Stimulated activated CD8-positive, alpha-beta memory T cell treated with anti-CD3 and anti-CD28 coated beads, Interleukin-4, amount 100 ng/mL, for 24 hours (primary cell): ENCODE data around the gene RANBP1.

Source experiments
- DNase-seq: peaks from one replicate; pipeline ENCODE4 v3.0.0-alpha.2; 2020; ENCODE audit warnings: low read depth

RANBP1 gene

DNA sequence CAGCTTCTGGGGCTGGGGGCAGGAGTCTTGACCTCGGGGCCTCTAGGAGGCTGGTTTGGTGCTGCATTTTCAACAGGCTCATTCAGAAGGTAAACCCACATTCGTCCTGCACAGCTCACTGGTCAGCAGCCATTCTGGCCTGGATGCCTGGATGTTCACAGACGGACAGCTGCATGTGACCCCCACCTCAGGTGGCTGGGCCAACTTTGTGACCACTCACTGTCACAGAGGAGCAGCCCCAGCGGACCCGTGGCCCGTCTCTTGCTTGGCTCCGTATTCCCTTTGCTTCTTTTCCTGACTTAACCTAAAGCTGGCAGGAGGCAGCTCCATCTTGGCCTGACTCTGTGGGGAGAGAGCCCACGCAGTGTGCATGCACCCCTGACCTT, 27.6 kb upstream of the RANBP1 start:
- no peak for DNase-seq

DNA sequence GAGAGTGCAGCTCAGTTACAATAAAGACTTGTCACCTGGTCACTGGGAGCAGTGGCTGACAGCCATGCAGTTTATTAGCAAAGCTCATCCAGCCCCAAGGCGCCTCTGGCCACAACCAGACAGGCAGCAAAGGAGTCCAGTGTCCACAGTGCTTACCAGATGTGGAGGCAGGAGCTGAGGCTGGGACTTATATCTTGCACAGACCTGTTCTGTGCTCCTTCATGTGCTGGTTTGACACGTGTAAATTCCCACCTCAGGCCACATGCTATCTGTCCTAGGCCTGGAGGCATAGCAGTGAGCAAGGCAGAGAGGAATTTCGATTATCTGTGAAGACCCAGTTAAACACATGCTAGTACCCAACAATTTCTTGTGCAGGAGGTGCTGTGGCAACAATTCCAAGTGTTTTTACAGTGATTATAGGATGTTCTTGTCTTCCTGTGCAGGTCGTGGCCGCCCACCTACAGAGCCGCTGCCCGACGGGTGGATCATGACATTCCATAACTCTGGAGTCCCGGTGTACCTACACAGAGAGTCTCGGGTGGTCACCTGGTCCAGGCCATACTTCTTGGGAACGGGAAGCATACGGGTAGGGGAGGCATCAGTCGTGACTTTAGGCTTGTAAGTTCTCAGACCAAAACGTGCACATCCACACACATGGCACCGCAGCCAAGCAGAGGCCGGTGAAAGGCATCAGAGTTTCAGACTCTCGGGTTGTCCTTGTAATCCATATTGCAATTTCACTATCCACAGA, 26.5 kb upstream of the RANBP1 start:
- no peak for DNase-seq

DNA sequence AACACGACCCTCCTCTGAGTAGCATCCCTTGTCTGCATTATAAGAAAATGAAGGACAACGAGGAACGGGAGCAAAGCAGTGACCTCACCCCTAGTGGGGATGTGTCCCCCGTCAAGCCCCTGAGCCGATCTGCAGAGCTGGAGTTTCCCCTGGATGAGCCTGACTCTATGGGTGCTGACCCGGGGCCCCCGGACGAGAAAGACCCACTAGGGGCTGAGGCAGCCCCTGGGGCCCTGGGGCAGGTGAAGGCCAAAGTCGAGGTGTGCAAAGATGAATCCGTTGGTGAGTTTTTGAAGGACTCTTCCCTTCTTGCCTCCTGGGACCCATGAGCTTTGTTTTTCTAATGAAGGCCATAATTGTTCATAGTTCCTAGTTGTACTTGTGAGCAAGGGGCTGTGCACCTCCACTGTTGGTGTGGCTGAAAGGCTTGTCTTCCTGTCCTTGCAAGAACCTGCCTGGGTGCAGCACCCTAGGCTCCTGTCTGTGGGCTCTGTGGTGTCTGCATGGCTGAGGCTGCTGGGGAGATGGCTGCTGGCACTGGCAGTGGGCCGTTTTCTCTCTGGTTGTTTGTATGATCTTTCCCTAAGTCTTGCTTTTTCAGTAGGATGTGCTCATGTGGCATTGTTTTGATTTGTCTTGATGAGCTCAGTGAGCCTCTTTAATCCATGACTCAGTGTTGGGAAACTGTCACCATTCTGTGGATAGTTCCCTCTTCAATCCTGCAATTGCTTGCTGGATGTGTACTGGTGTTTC, 25.8 kb upstream of the RANBP1 start:
- no peak for DNase-seq

DNA sequence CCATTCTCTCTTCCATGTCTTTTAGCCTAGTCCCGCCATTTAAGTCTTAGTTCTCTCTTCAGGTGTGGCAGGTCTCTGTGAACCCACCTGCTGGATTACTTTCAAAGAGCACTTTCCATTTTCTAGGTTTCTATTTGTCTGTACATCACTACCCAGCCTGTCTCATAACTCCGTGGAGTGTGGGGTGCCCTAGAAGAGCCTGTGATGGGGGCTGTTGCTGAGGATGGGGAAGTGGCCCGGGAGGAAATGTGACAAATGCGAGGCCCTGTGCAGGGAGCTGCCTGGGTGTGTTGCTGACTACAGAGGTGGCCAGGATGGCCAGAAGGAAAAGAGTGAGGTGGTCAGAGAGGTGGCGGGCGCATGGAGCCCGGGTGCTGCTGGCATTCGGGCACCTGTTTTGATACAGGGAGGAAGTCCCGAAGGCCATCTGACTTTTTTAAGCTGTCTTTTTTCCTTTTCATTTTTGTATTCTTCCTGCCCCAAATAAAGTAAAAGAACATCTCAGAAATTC, 25.1 kb upstream of the RANBP1 start:
- no peak for DNase-seq

DNA sequence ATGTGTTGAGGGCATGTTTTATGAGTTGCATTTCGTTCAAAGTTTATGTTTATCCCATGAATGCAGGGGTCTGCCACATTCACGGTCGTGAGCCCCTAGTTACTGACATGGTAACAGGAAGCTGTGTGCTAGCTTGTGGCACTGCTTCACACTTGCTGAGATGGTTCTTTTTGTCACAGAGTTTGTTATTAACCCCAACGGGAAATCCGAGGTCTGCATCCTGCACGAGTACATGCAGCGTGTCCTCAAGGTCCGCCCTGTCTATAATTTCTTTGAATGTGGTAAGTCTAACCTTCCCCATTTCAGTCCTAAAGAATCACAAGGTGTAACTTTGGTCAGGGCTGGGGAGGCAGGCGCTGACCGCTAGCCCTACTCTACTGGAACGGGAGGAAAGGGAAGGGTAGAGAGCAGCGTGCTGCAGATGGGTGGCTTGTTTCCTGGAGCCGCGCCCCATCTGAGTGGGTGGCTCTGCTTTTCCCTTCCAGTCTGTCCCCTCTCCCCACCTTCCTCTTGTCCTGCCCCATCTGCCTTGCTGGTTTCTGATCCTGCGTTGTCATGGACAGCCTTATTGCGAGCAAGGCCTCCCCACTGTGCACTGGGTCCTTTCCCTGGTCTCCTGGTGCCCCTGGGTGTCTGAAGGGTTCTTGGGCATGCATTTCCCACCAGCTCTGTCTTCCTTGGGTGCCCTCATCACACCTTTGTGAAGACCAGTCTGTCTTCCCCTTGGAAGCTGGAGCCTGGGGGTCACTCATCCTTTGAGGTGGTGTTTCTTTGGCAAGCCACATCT, 24.0 kb upstream of the RANBP1 start:
- DNase-seq: no peak

DNA sequence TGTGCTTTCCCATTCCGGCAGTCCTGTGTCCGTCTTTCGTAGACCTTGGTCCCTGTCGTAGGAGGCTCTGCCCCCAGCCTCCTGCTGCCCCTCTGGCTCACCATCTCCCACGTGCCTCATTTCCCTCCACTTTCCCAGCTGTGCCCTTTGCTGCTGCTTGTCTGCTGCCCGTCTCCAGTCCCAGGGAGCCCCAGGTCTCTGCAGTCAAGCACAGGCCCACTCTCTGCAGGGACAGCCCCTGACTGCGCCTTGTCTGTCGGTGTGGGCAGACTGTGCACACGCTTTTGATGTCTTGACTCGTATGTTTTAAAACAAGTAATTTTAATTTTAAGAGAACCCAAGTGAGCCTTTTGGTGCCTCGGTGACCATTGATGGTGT, 23.4 kb upstream of the RANBP1 start:
- DNase-seq: no peak

DNA sequence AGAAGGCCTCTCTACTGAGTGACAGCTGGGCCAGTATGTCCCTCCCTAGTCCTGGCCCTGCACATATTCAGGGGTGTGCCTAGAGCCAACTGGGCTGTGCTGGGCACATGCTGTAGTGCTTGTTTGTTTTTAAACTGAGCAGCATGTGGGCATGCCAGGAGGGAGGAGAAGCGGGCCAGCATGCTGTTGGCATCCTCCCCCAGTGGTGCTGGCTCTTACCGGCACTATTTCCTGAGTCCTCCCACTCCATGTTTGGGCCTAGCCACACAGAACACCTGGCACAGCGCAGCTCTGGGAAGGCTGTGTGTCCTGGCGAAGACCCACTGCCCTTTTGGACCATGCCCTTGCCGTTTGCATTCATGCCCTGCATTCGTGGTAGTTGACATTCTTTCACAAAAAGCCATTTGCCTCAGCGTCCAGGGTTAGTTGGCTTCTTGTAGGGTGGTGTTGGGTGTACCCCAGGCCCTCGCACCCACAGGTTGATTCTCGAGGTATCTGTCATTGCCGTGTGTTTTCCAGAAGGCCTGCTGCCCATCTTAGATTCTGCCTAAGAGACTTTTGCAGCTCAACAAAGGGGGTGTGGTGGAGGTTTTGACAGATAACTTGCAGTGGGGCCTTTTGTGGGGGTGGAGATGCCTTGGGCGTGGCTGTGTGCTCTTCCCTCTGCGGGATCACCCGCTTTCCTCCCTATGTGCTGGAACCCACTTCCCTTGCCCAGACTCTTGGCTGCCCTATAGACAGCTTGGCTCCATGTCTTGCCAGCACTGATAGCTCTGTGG, 22.3 kb upstream of the RANBP1 start:
- DNase-seq: no peak

DNA sequence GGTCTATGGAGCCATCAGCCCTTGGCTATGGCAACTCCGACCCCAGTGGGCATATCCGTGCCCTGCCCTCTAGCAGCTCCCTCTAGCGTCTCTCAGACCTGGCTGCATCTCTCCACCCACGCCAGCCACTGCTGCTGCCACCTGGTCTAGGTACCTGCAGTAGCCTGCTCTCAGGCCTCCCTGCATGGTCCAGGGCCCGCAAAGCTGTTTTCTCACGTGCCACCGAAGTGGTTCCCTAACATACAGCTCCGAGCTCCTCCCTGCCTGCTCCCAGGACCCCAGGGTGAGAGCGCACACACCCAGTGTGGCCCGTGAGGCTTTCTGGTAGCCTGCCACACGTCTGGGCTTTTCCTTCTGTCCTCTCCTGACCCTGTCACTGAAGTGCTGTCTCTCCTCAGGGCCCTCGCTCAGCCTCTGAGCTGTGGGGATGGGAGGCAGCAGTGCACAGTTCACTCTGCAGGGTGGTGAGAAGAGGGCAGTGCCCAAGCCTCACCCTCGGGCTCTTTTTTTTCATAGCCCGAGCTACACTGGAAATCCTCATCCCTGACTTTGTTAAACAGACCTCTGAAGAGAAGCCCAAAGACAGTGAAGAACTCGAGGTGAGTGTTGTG, 21.6 kb upstream of the RANBP1 start:
- no peak for DNase-seq

DNA sequence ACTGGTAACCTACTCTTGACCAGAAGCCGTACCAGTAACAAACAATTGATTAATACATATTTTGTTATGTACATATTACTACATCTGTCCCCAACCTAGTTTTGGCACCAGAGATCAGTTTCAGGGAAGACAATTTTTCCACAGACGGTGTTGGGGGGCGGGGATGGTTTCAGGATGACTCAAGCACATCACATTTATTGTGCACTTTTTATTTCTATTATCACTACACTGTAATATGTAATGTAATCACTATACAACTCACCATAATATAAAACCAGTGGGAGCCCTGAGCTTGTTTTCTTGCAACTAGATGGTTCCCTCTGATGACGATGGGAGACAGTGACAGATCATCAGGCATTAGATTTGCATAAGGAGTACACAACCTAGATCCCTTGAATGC, 20.4 kb upstream of the RANBP1 start:
- DNase-seq: no peak

DNA sequence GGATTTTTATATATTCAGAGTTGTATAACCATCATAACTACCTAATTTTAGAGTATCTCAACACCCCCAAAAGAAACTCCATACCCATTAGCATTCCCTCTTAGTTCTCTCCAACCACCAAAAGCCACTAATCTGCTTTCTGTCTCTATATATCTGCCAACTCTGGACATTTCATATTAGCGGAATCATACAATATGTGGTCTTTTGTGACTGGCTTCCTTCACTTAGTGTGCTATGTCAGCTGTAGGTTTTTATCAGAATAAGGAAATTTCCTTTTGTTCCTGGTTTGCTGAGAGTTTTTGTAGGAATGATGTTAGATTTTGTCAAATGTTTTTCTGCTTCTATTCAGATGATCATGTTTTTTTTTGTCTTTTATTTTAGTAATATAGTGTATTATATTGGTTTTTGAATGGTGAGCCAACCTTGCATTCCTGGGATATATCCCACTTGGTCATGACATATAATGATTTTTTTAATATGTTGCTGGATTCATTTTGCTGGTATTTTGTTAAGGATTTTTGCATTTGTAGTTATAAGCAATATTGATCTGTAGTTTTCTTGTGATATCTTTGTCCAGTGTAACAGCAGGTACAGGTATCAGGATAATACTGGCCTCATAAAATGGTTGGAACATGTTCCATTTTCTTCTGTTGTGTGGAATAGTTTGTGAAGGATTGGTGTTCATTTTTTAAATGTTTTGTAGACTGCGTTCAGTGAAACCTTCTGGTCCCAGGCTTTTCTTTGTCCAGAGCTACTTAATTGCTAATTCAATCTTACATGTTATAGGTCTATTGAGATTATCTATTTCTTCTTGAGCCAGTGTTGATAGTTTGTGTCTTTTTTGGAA, 19.1 kb upstream of the RANBP1 start:
- DNase-seq: no peak

DNA sequence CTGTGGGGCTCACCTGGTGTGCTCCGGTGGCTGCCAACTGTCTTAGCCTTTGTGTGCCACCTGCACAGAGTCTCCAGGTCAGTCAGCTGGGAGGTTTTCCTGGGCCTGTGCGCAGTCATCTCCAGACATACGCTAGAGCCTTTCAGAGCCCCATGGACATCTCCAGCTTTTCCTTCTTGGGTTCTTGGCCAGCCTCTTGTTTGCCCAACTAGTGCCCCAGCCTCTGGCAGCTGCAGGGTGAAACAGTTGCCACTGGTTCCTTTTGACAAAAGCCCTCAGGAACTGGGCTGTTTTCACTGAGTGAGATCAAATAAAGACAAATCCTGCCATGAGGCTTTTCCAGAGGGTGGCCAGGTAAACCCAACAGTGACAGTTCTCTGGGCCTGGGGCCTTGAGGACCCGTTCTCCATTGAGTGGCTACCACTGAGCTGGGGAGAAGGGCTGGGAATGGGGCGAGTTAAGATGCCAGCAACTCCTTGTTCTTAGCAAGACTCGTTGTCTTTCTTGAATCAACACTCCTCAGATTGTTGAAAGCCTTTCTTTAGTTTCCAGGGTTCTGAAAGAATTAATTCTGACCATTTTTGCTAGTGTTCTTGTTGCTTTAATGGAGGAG, 16.7 kb upstream of the RANBP1 start:
- DNase-seq: no peak

DNA sequence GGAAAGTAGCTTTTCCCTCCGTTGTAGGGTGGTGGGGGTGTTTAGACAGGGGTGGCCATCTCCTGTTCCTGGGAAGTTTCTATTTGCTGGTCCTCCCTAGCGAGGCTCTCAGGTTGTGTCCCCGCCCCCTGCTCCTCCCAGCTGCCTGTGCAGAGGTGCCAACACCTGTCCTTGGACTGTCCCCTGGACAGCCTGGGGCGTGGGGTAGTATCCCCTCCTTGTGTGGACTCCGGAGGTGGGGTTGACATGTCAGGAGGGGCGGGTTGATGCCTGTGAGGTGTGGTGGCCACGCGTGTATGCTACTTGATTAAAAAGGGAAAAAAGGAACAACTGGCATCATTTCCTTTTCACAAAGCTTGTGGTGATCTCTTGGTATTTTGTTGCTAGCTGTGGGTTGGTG, 14.3 kb upstream of the RANBP1 start:
- no peak for DNase-seq

DNA sequence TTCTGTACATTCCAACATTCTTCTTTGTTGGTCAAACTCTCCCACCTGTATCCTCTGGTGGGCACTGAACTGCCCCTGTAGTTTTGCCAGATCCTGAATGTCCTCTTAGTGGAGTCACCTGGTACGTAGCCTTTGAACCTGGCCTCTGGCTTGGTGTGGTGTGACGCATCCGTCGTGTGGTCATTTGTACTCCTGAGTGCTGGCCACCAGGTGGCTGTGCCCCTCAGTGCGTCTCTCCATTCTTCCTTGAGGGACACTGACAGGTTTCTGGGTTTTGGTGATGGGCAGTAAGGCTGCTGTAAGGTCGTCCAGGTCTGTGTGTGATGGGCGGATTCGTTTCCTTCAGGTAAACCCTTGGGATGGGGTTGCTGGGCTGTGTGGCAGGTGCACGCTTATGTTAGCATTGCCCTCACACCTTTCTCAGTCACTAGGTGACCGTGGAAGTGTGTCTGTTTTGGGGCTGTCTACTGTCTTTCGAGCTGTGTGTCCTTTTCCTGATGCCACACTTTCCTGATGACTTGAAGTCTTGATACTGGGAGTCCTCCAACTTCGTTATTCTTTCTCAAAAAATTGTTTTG, 13.6 kb upstream of the RANBP1 start:
- no peak for DNase-seq

DNA sequence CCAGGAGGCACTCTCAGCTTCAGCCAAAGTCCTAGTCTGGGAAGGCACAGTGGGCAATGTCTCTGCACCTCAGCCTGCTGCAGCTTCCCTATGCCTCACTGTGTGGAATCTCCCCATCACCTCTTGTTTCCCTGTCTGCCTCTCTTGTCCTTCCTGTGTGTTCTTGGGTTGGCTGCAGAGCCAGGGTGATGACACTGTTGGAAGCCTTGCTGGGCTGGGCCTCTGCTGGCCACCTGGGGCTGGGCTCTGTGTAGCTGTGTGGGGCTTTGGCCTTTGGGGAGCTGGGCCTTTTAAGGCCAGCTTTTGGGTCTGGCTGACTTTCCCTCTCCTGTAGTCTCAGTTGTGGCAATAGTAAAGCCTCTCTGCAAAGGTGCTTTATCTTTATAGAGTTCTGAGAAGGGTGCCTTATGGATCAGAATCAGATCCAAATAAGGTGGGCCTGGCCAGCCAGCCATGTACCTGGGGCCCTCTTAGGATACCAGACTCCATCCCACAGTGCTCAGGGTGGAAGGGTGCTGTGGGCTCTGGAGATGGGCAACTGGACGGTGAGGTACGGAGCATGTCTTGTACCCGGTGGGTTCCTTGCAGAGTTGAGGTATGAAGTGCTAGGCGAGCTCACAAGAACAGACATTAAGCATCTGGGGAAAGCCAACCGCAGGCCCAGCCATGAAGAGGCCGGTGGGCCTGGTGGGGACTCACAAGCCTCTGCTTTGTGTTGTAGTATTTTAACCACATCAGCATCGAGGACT, 10.3 kb upstream of the RANBP1 start:
- DNase-seq: no peak

DNA sequence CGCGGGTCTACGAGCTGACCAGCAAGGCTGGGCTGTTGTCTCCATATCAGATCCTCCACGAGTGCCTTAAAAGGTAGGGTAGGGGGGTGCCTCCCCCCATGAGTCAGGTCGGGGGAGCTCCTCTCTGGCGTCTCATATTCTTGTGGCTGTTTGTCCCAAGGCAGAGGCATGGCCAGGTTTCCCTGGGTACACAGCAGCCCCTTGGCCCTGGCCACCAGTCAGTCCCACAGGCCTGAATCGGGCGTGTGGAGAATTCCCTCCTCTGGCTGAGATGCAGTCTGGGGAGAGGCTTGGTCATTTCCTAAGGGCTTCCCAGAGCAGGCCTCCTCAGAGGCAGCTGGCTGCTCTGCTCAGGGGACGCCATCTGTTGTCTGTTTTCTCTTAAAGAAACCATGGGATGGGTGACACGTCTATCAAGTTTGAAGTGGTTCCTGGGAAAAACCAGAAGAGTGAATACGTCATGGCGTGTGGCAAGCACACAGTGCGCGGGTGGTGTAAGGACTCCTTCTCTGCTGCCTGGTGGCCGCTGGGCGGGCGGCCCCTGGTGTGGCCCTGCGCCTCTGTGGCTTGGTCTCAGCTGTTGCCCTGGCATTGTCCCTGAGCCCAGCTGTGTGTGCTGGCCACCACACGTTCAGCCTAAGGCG, 9.6 kb upstream of the RANBP1 start:
- DNase-seq: no peak

DNA sequence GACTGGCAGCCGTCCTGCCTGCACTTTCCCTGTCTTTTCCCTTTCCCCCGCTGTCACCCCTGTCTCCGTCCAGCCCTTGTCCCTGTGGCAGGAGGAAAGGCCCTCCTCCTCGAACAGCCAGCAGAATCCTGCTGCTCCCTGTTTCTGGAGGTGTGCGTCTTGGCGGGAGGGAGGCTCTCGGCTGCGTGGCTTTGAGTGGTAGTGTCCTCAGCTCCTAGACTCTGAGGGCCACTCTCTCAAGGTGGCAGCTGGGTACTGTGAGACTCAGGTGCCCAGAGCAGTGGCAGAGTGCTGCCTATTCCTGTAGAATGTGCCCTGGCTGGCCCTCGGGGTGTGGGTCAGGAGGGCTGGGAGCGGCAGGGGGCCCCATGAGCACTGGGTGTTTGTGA, 9.1 kb upstream of the RANBP1 start:
- DNase-seq: no peak

DNA sequence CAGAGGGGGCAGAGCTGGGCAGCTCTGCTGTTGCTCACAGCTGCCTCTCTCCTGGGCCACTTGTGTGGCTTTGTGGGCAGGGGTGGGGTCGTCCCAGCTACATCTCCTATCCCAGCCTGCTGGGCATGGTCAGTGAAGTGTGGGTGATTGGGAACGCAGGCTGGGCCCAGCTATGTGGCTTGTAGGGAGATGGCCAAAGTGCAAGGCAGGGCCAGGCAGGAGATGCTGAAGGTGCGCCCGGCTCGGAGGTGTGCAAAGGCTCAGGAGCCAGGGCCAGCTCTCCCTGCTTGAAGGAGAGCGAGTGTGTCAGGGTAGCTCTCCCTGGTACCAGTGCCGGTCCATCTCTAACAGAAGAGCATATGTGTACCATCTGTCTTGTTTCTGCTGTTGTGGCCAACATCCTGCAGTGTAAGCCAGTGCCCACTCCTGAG, 8.4 kb upstream of the RANBP1 start:
- no peak for DNase-seq

DNA sequence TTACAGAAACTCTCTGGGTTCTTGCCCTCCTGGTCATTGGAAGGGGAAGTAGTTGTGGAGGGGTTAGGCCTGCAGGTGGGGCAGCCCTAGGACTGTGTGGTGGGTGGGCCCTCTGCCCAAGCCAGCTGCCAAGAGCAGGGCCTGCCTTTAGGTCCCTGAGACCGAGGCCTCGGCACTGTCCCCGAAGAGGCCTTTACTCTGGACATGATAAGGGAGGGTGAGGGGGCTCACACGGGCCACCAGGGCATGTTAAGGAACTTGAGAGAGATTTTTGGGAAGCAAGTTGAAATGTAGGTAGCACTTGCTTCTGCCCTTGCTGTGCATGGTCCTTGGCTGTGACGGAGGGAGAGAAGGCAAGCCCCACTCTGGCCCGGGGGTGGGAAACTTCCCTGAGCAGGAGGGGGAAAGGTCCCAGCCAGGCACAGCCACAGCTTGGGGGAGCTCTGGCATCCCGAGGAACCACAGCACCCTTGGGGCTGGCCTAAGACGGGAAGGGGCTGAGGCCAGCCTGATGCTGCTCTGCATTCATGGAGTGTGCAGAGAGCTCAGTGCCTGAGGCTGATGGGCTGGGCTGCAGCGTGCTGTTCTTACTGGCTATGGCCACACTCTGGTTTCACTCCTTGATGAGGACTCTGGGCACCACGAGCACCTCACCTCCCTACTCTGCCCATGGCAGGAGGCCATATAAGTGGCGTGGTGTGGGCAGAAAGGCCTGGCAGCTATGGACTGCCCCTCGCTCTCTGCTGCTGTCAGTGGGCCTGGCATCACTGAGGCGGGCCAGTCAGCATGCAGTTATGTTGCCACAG, 7.8 kb upstream of the RANBP1 start:
- DNase-seq: no peak
